Tibial nerve (tissue), 4 donors: ENCODE measurements around the gene TRIP10. TPM values are rescaled to one million over a fixed set of nuclear protein-coding genes. Genes with fewer than 3 reads are reported as not detected.
A peak's percentile ranks its signal among the peaks of the same experiment; 100 is the strongest.

Experiments
- DNase-seq, 2 donors: peaks; one replicate each; pipeline ENCODE4 v3.0.0-alpha.2; 2019; ENCODE audit warnings: low spot score in 2 of 2
- H3K27ac ChIP-seq, 4 donors: fragments of 200-600 bp; sonication (generic) in 3 of 4; one replicate each; pipeline ENCODE4 v1.5.1; 2017 to 2019; ENCODE audit warnings: mild to moderate bottlenecking in 1 of 4
- H3K27me3 ChIP-seq, 2 donors: fragments of 200-600 bp; sonication (generic) in 1 of 2; one replicate each; pipeline versions ENCODE4 v1.5.1 to v1.6.0; 2017 to 2019
- H3K36me3 ChIP-seq, 3 donors: fragments of 200-600 bp; sonication (generic); one replicate each; pipeline ENCODE4 v1.5.1; 2018 to 2019
- H3K4me1 ChIP-seq, 4 donors: fragments of 200-600 bp; sonication (generic) in 3 of 4; one replicate each; pipeline ENCODE4 v1.5.1; 2017 to 2019
- H3K4me3 ChIP-seq, 4 donors: fragments of 200-600 bp; sonication (generic) in 3 of 4; one replicate each; pipeline ENCODE4 v1.5.1; 2017 to 2019; ENCODE audit warnings: mild to moderate bottlenecking in 1 of 4, moderate library complexity in 1 of 4
- H3K9me3 ChIP-seq, 4 donors: fragments of 200-600 bp; sonication (generic) in 3 of 4; one replicate each; pipeline ENCODE4 v1.5.1; 2017 to 2019
- CTCF ChIP-seq, 5 experiments: fragments of 200-600 bp in 3 of 5; fragments of 450-650 bp in 2 of 5; sonication (generic) in 3 of 5; IDR thresholded peaks; one replicate each; pipeline ENCODE4 v1.5.1; 2016 to 2019; ENCODE audit warnings: antibody characterized with exemption in 5 of 5, mild to moderate bottlenecking in 3 of 5, moderate library complexity in 2 of 5
- EP300 ChIP-seq, 2 donors: sonication (generic); formaldehyde crosslinking; IDR thresholded peaks; one replicate each; pipeline ENCODE4 v1.6.1; 2017; ENCODE audit warnings: antibody characterized with exemption in 2 of 2, mild to moderate bottlenecking in 1 of 2
- POLR2A ChIP-seq, 2 donors: fragments of 450-650 bp; IDR thresholded peaks; one replicate each; pipeline ENCODE4 v1.6.1; 2017; ENCODE audit warnings: antibody characterized with exemption in 2 of 2, mild to moderate bottlenecking in 2 of 2, moderate library complexity in 2 of 2
- WGBS, 2 donors: methylation state at CpG; one replicate each; pipeline ENCODE4 v1.1.5; 2018; 5-methylcytosine and 5-hydroxymethylcytosine counted together
- total RNA-seq, 4 donors: library from RNA; depleted of rRNA; stranded (reverse); fragments of >200 nt; gene quantifications; one replicate each; pipeline ENCODE4 v1.1.0, GENCODE V29; 2016

Gene TRIP10
- total RNA-seq, 4 donors from 2014 or later = 96.1 to 148 (median 110) TPM

GRCh38 chr19:6720369-6721137 is 18.9 kb upstream of the TRIP10 start, which contains the start of gene C3:
C3 (minus strand) TSS chr19:6720650; CDS start chr19:6720589, 61 bp downstream.
- peak; percentile 53 to 83 for DNase-seq

GRCh38 chr19:6721138-6721474 is 18.4 kb upstream of the TRIP10 start:
- H3K27me3 ChIP-seq = no peaks in the 10 kb centered on the region
- no peak for DNase-seq
- no peak overlapping the region for H3K4me3 ChIP-seq
- TF ChIP-seq EP300 (IDR thresholded peaks at IDR 0.05) (no peak), POLR2A (IDR thresholded peaks at IDR 0.05) (no peak), CTCF (IDR thresholded peaks at IDR 0.05) (no peak)
- no peaks in the 10 kb centered on the region for H3K9me3 ChIP-seq
- H3K4me1 ChIP-seq = peaks cover 0 to 51% (median 10%) of the 10 kb centered on the region in 4 donors
- peak overlapping the region in 3 of 4 donors; percentile 10 to 71 (median 18) for H3K27ac ChIP-seq
- no peaks in the 10 kb centered on the region for H3K36me3 ChIP-seq

More at GRCh38 chr19:6720369-6721137, 18.9 kb upstream of the TRIP10 start, which contains the start of gene C3:
- 36 to 53% methylated on average over 4 of the region's 4 CpGs for WGBS, 2 donors
- no peaks in the 10 kb centered on the region for H3K27me3 ChIP-seq
- no peaks in the 10 kb centered on the region for H3K9me3 ChIP-seq
- TF ChIP-seq EP300 (IDR thresholded peaks at IDR 0.05) = peak in 1 of 2 donors; percentile 81
- TF ChIP-seq CTCF (IDR thresholded peaks at IDR 0.05) = no peak
- peak in 1 of 2 donors; percentile 32 for TF ChIP-seq POLR2A (IDR thresholded peaks at IDR 0.05)
- no peaks in the 10 kb centered on the region for H3K36me3 ChIP-seq
- peak within 1 kb of the TSS in 2 of 4 donors; percentile 15 to 46 for H3K4me3 ChIP-seq
- peak within 1 kb of the TSS in 3 of 4 donors; percentile 10 to 71 (median 44) for H3K27ac ChIP-seq
- peaks cover 0 to 51% (median 10%) of the 10 kb centered on the region in 4 donors for H3K4me1 ChIP-seq

- no peak for DNase-seq
- Histone ChIP-seq H3K27ac (no peak overlapping the region), H3K27me3 (no peaks in the 10 kb centered on the region), H3K4me1 (peaks cover 0 to 51% (median 10%) of the 10 kb centered on the region in 4 donors), H3K4me3 (no peak overlapping the region), H3K9me3 (no peaks in the 10 kb centered on the region), H3K36me3 (no peaks in the 10 kb centered on the region)
- WGBS, 2 donors = 76 to 81% methylated on average over 5 of the region's 5 CpGs
- TF ChIP-seq CTCF (IDR thresholded peaks at IDR 0.05) = no peak
- TF ChIP-seq POLR2A (IDR thresholded peaks at IDR 0.05) = no peak
- no peak for TF ChIP-seq EP300 (IDR thresholded peaks at IDR 0.05)
Measured at GRCh38 chr19:6721773-6722172, 17.7 kb upstream of the TRIP10 start.

GRCh38 chr19:6723108-6723618 is 16.3 kb upstream of the TRIP10 start:
- Histone ChIP-seq H3K27me3 (no peaks in the 10 kb centered on the region), H3K27ac (peak overlapping the region in 3 of 4 donors; percentile 55 to 63 (median 62)), H3K9me3 (no peaks in the 10 kb centered on the region), H3K4me3 (no peak overlapping the region), H3K36me3 (no peaks in the 10 kb centered on the region), H3K4me1 (peaks cover 0 to 49% (median 10%) of the 10 kb centered on the region in 4 donors)
- TF ChIP-seq EP300 (IDR thresholded peaks at IDR 0.05) (peak in 1 of 2 donors; percentile 56), CTCF (IDR thresholded peaks at IDR 0.05) (no peak)
- 16 to 21% methylated on average over 12 to 13 of the region's 13 CpGs for WGBS, 2 donors
- peak in 1 of 2 donors; percentile 71 for DNase-seq

- Histone ChIP-seq H3K27me3 (no peaks in the 10 kb centered on the region), H3K4me3 (no peak overlapping the region), H3K27ac (peak overlapping the region in 2 of 4 donors; percentile 62 to 63), H3K9me3 (no peaks in the 10 kb centered on the region), H3K36me3 (no peaks in the 10 kb centered on the region), H3K4me1 (peaks cover 0 to 53% (median 12%) of the 10 kb centered on the region in 4 donors)
- DNase-seq = no peak
- no peak for TF ChIP-seq POLR2A (IDR thresholded peaks at IDR 0.05)
- no peak for TF ChIP-seq CTCF (IDR thresholded peaks at IDR 0.05)
- no peak for TF ChIP-seq EP300 (IDR thresholded peaks at IDR 0.05)
- WGBS, 2 donors = 73 to 79% methylated on average over 5 of the region's 5 CpGs
Measured at GRCh38 chr19:6723738-6724137, 15.7 kb upstream of the TRIP10 start.
